GM03348 (cell line): ENCODE data around the gene SERP1.
"Not testable (repeated sequence)": the region's sequence is repeated elsewhere in the genome, so short reads cannot be mapped to it uniquely, and the experiment has no call there.

Experiments used
- DNase-seq: peaks from one replicate; pipeline ENCODE4 v3.0.0; 2012; ENCODE audit warnings: low spot score

SERP1 gene

DNA sequence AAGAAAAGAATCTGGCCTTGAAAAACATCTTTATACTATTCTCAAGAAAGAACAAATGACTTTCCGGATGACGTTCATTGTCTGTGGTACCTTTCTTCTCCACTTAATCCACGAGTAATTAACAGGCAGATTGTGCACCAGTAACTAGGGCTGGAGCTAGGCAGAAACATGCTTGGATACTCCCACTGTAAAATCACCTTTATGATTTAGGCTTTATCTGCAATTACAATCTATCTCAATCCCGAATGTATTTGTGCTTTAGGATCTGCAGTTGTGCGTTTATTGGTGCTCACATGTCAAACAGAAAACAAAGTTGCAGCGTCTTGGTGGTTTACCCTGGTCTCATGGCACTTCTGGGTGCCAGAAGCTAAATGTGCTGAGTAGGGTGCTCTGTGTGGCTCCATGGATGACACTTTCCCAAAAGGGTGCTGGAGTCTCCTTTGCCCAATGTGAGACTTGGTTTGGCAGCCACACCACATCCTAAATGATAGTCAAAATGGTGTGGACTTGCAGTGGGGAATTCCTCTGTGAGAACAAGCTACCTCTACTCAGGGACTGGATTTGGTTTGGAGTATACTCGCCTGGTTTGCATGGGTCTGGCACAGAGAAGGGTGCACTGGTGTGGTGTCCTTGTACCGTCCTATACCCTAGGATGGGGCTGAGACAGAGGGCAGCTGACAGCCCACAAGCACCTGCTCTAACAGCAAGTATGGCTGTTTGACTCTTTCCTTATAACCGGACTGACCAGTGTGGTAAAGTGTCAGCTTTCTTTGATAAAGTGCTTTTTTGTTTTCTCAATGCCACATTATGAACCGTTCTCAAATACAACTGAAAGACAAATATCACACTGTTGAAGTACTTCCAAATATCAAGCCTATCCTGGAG, 7.7 kb downstream of the SERP1 start:
- DNase-seq, result no peak

DNA sequence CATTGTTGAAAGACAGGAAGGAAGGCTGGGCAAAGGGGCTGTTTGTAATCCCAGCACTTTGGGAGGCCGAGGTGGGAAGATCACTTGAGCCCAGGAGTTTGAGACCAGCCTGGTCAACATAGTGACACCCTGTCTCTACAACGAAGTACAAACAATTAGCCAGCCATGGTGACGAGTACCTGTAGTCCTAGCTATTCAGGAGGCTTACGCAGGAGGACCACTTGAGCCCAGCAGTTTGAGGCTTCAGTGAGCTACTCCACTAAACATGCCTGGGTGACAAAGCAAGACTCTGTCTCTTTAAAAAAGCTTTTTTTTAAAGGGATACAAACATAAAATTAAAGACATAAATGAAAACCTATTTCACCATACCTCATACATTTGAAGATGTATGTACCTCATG, 11.1 kb downstream of the SERP1 start:
- DNase-seq, result no peak

DNA sequence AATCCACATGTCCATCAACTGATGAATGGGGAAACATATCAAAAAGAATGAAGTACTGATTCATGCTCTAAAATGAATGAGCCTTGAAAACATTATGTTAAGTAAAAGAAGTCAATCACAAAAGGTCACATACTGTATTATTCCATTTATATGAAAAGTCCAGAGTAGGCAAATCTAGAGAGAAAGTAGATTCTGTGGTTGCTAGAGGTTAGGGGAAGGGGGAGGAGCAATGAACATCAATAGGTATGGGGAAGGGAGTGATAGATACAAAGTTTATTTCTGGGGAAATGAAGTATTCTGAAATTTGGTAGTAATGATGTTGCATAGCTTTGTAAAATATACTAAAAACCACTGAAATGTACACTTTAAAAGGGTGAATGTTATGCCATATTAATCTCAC, 14.5 kb downstream of the SERP1 start:
- DNase-seq, result no peak

DNA sequence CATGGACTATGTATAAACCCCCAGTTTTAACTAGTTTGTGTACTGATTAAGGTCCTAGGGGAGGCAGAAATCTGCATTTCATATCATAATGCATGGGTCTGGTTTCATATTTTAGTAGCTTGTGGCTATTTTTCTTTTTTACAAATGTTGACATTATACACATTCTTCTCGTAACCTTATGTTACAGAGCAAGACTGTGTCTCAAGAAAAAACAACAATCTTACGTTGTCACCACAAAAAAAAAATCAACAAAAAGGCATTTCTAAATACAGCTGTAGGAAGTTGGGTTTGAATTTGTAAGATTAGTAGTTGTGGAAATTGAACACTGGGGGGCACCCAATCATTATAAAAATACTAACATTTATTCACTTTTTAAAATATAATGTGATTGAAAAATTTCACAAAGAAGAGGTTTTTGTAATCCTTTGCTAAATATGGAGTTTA, 17.9 kb downstream of the SERP1 start:
- peak; percentile 44 for DNase-seq

DNA sequence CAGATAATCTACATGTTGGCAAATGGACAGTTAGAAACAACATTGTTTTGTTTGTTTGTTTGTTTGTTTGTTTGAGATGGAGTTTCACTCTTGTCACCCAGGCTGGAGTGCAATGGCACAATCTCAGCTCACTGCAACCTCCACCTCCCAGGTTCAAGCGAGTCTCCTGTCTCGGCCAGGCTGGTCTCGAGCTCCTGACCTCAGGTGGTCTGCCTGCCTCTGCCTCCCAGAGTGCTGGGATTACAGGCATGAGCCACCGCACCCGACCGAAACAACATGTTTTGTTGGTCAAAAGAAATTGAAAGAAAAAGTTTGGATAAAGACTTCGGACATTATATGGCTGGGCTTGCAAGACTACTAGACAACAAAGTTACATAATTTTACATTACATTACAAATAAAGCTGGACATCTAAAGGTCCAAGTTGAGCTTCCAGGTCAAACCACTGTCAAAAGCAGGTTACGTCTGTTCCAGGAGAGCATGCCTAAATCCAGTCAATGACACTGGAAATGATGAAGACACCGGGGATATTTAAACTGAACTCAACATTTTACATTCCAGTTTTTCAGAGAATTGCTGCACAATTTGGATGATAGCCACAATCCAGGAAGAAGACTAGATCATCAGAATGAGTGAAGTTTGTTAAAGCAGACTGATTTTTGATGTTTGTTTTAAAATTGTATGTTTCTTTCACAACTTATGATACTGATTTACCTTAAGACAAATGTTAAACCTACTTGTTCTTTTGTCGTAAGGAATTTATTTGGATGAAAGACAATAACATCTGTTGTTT, 18.6 kb downstream of the SERP1 start:
- DNase-seq, result no peak

DNA sequence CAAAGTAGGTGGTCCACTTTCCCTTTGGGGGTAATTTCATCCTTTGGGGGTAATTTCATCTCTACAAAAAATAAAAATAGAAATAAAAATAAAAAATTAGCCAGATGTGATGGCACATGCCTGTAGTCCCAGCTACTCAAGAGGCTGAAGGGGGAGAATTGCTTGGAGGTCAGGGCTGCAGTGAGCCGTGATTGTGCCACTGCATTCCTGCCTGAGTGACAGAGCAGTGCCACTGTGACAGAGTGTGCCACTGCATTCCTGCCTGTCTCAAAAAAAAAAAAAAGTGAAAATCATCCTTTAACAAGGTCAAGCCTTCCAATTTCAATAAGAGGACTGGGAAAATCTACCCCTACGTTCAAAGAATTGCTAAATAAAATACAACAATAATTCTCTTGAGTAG, 22.8 kb downstream of the SERP1 start:
- no peak for DNase-seq

DNA sequence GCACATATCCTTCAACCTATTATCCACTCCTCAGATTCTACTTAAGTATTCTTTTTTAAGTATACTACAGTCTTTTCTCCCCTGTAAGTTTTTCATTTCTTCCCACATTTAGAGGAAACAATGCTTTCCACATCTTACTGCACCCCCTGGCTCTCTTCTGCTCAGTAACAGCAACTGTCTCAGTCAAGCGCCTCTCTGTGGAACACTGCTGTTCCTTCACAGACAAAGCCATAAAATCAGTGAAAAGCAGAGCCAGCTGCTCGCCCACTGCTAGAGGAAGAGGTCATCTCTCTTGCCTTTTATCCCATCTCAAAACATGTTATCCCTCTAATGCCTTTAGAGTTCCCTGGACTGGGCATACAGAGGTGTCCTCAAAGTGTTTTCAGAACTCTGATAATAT, 24.8 kb downstream of the SERP1 start:
- DNase-seq, result no peak

DNA sequence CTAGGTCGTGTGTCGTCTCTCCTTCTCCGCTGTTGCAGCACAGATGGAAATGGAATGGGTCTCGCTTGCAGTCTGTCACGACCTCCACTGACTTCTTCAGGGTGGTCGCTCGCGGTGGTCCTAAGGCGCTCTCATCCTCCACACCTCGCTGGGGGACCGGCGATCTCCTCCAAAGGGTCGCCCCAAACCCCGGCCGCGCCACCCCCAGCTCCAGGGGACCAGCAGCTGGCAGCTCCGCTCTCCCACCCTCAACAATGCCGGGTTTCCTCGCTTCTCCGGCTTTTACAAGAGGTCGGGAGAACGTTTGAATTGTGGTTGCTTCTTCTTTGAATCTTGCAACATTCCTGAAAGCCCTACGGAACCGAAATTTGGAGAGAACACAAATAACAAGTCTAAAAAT, 25.9 kb downstream of the SERP1 start:
- no peak for DNase-seq

DNA sequence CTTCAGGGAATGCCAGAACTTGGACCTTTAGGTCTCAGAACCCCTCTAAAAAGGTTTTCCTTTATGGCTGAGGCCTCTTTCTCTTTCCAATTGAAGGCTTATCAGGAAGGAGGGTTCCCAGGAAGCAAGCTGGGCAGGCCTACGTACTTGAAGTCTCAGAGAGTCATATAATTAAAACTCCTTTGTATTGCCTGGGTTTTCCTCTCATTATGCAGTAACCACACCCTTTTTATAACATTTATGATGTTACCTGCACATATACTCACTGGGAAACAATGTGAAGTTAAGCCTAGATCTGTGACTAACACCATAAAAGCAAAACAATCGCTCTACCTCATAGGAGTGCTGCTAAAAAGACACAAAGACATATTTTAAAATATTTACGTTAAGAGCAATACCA, 27.3 kb downstream of the SERP1 start:
- no peak for DNase-seq

DNA sequence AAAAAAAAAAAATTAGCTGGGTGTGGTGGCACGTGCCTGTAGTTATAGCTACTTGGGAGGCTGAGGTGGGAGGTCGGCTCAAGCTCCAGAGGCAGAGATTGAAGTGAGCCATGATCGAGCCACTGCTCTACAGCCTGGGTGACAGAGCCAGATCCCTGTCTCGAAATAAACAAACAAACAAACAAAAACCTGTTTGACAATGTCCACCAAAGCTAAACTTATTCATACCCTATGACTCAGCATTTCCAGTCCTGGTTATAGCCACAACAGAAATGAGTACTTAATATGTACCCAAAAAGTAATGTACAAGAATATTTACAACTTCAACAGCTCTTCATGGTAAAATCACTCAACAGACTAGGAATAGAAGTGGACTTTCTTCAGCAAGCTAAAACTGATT, 31.1 kb downstream of the SERP1 start:
- no peak for DNase-seq

DNA sequence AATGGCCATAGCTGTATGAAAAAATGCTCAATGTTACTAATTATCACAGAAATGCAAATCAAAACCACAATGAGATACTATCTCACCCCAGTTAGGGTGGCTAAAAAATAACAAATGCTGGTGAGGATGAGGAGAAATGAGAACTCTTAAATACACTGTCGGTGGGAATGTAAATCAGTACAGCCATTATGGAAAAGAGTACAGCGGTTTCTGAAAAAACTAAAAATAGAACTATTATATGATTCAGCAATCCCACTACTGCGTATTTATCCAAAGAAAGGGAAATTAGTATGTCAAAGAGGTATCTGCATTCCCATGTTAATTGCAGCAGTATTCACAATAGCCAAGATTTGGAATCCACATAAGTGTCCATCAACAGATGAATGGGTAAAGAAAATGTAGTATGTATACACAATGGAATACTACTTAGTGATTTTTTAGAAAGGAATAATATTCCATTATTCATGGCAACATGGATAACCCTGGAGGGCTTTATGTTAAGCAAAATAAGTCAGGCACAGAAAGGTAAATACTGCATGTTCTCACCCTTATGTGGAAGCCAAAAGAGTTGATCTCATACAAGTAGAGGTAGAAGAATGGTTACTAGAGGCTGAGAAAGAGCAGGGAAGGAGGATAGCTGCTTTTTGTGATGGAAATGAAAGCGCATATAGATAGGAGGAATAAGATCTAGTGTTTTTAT, 35.0 kb downstream of the SERP1 start:
- no peak for DNase-seq

DNA sequence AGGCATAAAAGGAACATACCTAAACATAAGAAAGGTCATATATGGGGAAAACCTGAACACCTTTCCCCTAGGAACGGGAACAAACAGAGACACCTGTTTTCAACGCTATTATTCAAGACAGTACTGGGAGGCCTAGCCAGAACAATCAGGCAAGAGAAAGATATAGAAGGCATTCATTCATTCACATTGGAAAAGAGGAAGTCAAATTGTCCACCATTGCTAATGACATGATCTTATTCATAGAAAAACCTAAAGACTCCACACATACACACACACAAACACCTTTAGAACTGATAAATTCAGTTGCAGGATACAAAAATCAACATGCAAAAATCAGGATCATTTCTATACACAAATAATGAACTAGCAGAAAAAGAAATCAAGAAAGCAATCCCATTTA, 36.5 kb downstream of the SERP1 start:
- DNase-seq, result no peak

DNA sequence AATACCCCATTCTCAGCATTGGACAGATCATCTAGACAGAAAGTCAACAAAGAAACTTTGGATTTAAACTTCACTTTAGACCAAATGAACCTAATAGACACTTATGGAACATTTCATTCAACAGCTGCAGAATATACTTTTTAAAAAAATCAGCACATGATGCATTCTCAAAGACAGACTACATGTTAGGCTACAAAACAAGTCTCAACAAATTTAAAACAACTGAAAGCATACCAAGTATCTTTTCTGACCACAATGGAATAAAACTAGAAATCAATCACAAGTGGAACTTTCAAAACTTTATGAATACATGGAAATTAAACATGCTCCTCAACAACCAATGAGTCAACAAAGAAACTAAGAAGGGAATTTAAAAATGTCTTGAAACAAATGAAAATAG, 37.9 kb downstream of the SERP1 start:
- DNase-seq, result no peak

DNA sequence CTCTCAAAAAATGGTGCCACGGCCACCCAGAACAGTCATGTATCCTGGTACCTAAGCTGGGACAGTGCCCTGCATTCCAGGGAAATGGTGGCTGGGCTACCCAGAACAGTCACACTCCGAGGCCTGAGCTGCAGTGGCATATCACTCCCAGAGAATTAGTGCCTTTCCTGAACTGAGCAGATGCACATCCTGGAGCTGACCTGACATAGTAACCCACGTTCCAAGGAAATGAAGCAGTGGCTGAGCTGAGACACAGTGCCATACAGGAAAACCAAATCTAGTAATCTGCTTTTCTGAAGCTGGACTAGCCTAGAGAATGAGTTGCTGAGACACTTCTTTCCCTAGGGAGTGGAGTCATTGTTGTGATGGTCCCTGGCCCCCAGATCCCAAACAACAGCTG, 41.8 kb downstream of the SERP1 start:
- DNase-seq, result no peak

DNA sequence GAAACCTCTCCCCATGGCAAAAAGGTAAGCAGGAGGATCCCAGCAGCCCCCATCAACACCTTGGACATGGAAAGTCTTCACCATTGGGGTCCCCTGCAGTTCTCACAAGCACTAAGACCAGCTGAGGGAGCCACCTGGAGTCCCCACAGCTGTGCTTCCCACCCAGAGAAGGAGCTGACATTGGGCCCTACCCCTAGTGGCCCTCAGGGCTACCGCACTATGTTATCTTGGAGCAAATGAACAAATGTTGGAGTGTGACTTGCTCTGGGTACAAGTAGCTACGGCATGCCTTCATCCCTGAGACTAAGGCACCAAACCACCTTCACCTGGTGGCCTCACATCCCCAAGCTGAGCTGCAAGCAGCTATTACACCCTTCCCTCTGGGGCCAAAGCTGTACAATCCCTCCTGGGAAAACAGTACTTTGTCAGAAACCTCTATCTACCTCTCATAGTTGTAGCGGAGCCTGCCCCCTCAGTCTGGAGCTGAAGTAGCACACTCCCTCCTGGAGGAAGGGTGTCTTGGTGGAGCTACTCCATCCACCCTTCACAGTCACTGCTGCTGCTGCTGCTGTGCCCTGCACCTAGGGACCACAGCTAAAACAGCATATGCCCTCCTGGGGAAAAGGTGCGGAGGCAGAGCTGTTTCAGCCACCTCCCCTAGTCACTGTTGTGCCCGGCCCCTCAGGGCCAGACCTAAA, 42.7 kb downstream of the SERP1 start:
- DNase-seq, result no peak

DNA sequence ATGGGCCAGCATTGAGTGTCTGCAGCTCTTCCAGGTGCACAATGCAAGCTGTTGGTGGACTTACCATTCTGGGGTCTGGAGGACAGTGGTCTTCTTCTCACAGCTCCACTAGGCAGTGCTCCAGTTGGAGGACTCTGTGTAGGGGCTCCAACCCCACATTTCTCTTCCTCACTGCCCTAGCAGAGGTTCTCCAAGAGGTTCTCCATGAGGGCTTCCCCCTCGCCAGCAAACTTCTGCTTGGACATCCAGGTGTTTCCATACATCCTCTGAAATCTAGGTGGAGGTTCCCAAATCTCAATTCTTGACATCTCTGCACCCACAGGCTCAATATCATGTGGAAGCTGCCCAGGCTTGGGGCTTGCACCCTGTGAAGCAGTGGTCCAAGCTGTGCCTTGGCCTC, 45.3 kb downstream of the SERP1 start:
- DNase-seq, result not testable (repeated sequence)

DNA sequence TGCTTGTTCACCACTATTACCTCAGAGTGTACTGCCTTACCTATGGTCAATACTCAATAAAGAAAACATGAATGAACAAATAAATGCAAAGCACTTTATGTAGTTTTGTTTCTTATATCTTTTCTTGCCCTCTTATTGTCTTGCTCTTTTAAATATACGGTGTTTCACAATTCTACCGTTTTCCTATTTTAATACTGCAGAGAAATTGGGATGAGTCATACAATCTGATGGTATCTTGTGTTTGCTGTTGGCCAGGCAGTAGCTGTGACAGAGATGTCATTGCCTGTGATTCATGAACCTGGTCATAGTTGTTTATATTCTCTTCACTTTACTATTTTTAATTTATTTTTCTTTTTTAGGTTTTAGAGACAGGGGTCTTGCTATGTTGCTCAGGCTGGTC, 48.3 kb downstream of the SERP1 start:
- peak; percentile 46 for DNase-seq

DNA sequence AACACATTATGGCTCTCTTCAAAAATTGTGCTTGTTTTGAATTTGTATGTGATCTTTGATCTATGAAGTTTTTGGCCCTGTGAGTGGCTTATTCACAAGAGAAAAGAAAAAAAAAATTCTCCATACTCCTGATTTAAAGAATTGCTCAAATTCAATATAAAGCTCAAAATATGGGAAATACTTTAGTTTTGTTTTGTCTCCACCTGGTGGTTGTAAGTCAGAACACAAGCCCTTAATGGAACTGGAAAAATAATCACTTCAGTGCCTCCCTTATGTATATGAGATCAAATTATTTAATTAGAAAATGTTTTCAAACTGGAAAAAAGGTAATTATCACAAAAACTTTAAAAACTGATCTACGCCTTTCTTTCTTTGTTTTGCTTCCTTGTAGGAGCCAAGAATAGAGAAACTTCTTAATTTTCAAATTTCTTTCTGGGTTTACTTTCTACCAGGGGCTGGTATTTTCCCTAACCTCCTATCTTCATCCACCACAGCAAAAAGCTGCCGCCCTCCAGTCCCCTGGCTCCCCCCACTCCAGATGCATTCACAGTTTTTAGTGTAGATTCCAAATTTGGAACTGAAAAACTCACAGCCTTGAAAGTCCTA, 50.6 kb downstream of the SERP1 start:
- DNase-seq, result peak; percentile 63

DNA sequence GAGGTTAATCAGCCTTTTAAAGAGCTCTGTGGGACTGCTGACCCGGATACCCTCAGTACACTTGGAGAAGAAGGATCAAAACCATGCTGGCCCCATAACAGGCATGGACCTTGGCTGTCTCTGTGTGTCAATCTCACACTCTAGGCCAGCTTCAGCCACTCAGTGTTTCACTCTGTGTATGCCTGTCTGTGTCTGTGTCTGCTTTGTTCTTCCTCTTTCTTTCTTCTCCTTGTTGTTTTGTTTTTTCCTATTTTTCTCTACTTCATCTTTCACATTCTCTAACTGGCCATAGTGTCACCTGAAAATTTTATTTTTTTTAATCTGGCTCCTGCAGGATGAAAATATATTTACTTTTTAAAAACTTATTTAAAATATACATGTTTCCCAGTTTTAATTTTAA, 51.1 kb downstream of the SERP1 start:
- DNase-seq, result peak; percentile 20

DNA sequence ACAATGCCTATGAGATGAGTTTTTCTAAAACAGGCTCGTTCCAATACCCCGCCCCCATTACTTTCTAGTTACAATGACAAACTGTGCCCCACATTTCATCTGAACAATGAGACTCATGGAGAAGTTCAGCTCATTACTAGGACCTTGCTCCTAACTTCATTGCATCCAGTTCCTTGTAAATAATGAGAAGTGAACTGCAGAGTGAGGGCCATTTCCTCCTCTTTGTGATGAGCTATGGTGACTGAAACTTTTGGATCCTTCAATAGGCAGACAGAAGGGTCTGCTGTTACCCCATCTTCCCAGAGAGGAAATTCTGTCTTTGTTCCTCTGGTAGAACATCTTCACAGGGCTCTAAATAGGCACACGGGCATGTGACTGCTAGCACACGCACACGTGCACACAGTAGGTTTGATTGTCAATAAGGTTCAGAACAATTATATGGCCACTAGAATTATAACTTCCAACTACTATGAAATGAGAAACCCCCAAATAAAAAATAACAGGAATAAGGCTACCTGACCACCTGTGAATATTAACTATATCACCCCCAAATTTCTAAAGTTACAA, 51.8 kb downstream of the SERP1 start:
- peak; percentile 5 for DNase-seq
